Measurements from ENCODE around the gene NFATC3. TPM values are rescaled to one million over a fixed set of nuclear protein-coding genes. Genes with fewer than 3 reads are reported as not detected.

The NFATC3 gene
- total and polyA plus RNA-seq, 4 donors = 9.7 to 21.2 (median 16.8) TPM

DNA sequence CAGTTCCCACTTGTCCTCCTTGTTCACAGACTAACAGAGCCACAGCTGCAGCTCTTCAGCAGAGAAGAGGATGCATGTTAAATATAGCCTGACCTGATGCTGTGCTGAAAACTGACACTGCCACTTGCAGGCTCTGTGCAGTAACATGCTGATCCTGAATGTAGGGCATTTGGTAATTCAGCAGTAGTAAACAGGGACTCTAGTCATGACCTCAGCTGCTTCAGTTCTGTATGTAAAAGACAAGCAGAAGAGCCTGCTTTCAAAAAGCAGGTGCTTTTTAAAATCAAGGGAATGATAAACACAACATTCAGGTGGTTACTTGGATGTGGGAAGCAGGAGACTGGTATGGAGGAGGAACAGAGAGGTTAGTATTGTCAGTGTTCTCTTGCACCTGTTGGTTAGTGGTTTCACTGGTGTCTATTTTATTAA lies 116.9 kb downstream of the NFATC3 start (continued):
- TF ChIP-seq, protein P1, sequence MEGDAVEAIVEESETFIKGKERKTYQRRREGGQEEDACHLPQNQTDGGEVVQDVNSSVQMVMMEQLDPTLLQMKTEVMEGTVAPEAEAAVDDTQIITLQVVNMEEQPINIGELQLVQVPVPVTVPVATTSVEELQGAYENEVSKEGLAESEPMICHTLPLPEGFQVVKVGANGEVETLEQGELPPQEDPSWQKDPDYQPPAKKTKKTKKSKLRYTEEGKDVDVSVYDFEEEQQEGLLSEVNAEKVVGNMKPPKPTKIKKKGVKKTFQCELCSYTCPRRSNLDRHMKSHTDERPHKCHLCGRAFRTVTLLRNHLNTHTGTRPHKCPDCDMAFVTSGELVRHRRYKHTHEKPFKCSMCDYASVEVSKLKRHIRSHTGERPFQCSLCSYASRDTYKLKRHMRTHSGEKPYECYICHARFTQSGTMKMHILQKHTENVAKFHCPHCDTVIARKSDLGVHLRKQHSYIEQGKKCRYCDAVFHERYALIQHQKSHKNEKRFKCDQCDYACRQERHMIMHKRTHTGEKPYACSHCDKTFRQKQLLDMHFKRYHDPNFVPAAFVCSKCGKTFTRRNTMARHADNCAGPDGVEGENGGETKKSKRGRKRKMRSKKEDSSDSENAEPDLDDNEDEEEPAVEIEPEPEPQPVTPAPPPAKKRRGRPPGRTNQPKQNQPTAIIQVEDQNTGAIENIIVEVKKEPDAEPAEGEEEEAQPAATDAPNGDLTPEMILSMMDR (IDR thresholded peaks at IDR 0.05; ENCODE audit: low read depth, low read length, missing input control) = no peak

DNA sequence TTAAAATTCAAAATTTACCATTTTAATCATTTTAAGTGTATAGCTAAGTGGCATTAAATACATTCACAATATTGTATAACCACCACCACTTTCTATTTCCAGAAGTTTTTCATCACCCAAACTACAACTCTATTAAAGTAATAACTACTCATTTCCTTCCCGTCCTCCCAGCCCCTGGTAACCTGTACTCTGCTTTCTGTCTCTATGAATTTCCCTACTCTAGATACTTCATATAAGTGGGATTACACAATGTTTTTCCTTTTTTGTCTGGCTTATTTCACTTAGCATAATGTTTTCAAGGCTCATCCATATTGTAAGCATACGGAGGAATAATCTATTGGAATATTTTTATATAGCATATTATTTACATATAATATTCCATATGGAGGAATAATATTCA lies 121.1 kb downstream of the NFATC3 start:
- H3K27me3 ChIP-seq (ENCODE audit: control insufficient read depth in 4 of 4, insufficient read depth in 4 of 4, low read length in 3 of 4) = no peaks in the 10 kb centered on the region
- no peak overlapping the region for H3K9ac ChIP-seq (ENCODE audit: low read depth in 1 of 2, low read length in 2 of 2)
- no peak overlapping the region for H3K4me3 ChIP-seq (ENCODE audit: low read depth in 1 of 3, low read length in 3 of 3)
- TF ChIP-seq SP1 (IDR thresholded peaks at IDR 0.05) (no peak), RAD21 (IDR thresholded peaks at IDR 0.05) (no peak), FOXA2 (IDR thresholded peaks at IDR 0.05) (no peak), HNF4A (conservative IDR thresholded peaks at IDR 0.05) (no peak), NR2F2 (IDR thresholded peaks at IDR 0.05) (no peak), FOXA1 (IDR thresholded peaks at IDR 0.05) (no peak), JUND (IDR thresholded peaks at IDR 0.05) (no peak), HNF4G (IDR thresholded peaks at IDR 0.05) (no peak)
- TF ChIP-seq, protein P2, sequence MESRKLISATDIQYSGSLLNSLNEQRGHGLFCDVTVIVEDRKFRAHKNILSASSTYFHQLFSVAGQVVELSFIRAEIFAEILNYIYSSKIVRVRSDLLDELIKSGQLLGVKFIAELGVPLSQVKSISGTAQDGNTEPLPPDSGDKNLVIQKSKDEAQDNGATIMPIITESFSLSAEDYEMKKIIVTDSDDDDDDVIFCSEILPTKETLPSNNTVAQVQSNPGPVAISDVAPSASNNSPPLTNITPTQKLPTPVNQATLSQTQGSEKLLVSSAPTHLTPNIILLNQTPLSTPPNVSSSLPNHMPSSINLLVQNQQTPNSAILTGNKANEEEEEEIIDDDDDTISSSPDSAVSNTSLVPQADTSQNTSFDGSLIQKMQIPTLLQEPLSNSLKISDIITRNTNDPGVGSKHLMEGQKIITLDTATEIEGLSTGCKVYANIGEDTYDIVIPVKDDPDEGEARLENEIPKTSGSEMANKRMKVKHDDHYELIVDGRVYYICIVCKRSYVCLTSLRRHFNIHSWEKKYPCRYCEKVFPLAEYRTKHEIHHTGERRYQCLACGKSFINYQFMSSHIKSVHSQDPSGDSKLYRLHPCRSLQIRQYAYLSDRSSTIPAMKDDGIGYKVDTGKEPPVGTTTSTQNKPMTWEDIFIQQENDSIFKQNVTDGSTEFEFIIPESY (IDR thresholded peaks at IDR 0.05) = no peak
- TF ChIP-seq, protein P3, sequence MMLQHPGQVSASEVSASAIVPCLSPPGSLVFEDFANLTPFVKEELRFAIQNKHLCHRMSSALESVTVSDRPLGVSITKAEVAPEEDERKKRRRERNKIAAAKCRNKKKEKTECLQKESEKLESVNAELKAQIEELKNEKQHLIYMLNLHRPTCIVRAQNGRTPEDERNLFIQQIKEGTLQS (IDR thresholded peaks at IDR 0.05) = no peak
- TF ChIP-seq, protein P4, sequence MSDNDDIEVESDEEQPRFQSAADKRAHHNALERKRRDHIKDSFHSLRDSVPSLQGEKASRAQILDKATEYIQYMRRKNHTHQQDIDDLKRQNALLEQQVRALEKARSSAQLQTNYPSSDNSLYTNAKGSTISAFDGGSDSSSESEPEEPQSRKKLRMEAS (IDR thresholded peaks at IDR 0.05) = no peak
- no peak overlapping the region for H3K27ac ChIP-seq (ENCODE audit: low read depth in 1 of 2, low read length in 2 of 2)
- DNase-seq (ENCODE audit: low spot score) = no peak
- no peaks in the 10 kb centered on the region for H3K9me3 ChIP-seq (ENCODE audit: control insufficient read depth in 4 of 4, low read length in 3 of 4)
- WGBS = 93% methylated on average over 2 of the region's 2 CpGs
- peaks cover 0 to 4% (median 2%) of the 10 kb centered on the region in 4 donors for H3K36me3 ChIP-seq (ENCODE audit: control insufficient read depth in 4 of 4, insufficient read depth in 3 of 4, low read depth in 1 of 4, low read length in 3 of 4)
- no peaks in the 10 kb centered on the region for H3K4me1 ChIP-seq (ENCODE audit: control insufficient read depth in 4 of 4, insufficient read depth in 4 of 4, low read length in 3 of 4)

DNA sequence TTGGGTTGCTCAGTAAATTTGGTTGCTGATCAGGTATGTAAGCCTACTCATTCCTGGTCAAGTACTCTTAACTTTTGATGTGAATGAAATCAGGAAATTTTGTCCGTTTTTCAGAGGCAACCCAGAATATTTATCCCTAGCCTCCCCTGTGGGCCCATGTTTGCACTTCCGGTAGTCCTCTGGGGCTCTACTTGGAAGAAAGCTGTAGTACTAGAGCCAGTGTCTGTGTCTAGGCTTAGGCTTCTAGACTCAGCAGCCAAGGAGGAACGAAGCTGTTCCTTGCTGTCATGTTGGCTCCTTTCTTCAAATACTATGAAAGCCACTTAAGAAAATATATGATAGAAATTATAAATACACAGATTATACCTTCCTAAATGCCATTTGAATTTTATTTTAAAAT lies 129.6 kb downstream of the NFATC3 start:
- DNase-seq (ENCODE audit: low spot score) = no peak
- Histone ChIP-seq H3K27ac (ENCODE audit: low read depth in 1 of 2, low read length in 2 of 2) (no peak overlapping the region), H3K4me3 (ENCODE audit: low read depth in 1 of 3, low read length in 3 of 3) (no peak overlapping the region), H3K9me3 (ENCODE audit: control insufficient read depth in 4 of 4, low read length in 3 of 4) (no peaks in the 10 kb centered on the region), H3K36me3 (ENCODE audit: control insufficient read depth in 4 of 4, insufficient read depth in 3 of 4, low read depth in 1 of 4, low read length in 3 of 4) (peaks cover 0 to 5% (median 4%) of the 10 kb centered on the region in 4 donors), H3K4me1 (ENCODE audit: control insufficient read depth in 4 of 4, insufficient read depth in 4 of 4, low read length in 3 of 4) (no peaks in the 10 kb centered on the region), H3K27me3 (ENCODE audit: control insufficient read depth in 4 of 4, insufficient read depth in 4 of 4, low read length in 3 of 4) (no peaks in the 10 kb centered on the region), H3K9ac (ENCODE audit: low read depth in 1 of 2, low read length in 2 of 2) (no peak overlapping the region)
- WGBS = 97% methylated on average over 3 of the region's 3 CpGs
- TF ChIP-seq FOXA2 (IDR thresholded peaks at IDR 0.05) = no peak

DNA sequence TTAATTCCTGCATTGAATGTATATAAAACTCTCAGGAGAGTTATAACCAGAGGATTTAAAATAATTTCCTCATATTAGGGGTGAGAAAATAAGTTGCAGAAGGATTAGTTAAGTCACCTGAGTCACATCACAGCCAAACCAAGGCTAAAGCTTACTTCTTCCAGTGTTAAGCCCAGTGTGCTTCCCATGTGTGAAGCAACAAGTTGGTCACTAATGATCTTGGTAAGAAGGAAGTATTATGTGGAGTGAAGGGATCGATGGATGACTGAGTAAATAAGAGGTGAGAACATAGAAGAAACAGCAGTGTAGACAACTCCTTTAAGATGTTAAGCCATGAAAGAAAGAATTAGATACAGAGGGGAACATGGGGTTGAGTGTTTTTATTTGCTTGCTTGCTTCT lies 130.1 kb downstream of the NFATC3 start:
- H3K4me1 ChIP-seq (ENCODE audit: control insufficient read depth in 4 of 4, insufficient read depth in 4 of 4, low read length in 3 of 4) = no peaks in the 10 kb centered on the region
- H3K9me3 ChIP-seq (ENCODE audit: control insufficient read depth in 4 of 4, low read length in 3 of 4) = no peaks in the 10 kb centered on the region
- 93% methylated on average over 1 of the region's 1 CpG for WGBS
- peaks cover 0 to 5% (median 4%) of the 10 kb centered on the region in 4 donors for H3K36me3 ChIP-seq (ENCODE audit: control insufficient read depth in 4 of 4, insufficient read depth in 3 of 4, low read depth in 1 of 4, low read length in 3 of 4)
- H3K9ac ChIP-seq (ENCODE audit: low read depth in 1 of 2, low read length in 2 of 2) = no peak overlapping the region
- no peak overlapping the region for H3K4me3 ChIP-seq (ENCODE audit: low read depth in 1 of 3, low read length in 3 of 3)
- no peak overlapping the region for H3K27ac ChIP-seq (ENCODE audit: low read depth in 1 of 2, low read length in 2 of 2)
- H3K27me3 ChIP-seq (ENCODE audit: control insufficient read depth in 4 of 4, insufficient read depth in 4 of 4, low read length in 3 of 4) = no peaks in the 10 kb centered on the region
- no peak for DNase-seq (ENCODE audit: low spot score)
- no peak for TF ChIP-seq EGR1 (IDR thresholded peaks at IDR 0.05; ENCODE audit: low read depth in 2 of 2)
- no peak for TF ChIP-seq JUND (IDR thresholded peaks at IDR 0.05)
- TF ChIP-seq, protein P5, sequence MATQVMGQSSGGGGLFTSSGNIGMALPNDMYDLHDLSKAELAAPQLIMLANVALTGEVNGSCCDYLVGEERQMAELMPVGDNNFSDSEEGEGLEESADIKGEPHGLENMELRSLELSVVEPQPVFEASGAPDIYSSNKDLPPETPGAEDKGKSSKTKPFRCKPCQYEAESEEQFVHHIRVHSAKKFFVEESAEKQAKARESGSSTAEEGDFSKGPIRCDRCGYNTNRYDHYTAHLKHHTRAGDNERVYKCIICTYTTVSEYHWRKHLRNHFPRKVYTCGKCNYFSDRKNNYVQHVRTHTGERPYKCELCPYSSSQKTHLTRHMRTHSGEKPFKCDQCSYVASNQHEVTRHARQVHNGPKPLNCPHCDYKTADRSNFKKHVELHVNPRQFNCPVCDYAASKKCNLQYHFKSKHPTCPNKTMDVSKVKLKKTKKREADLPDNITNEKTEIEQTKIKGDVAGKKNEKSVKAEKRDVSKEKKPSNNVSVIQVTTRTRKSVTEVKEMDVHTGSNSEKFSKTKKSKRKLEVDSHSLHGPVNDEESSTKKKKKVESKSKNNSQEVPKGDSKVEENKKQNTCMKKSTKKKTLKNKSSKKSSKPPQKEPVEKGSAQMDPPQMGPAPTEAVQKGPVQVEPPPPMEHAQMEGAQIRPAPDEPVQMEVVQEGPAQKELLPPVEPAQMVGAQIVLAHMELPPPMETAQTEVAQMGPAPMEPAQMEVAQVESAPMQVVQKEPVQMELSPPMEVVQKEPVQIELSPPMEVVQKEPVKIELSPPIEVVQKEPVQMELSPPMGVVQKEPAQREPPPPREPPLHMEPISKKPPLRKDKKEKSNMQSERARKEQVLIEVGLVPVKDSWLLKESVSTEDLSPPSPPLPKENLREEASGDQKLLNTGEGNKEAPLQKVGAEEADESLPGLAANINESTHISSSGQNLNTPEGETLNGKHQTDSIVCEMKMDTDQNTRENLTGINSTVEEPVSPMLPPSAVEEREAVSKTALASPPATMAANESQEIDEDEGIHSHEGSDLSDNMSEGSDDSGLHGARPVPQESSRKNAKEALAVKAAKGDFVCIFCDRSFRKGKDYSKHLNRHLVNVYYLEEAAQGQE (IDR thresholded peaks at IDR 0.05) = no peak
- no peak for TF ChIP-seq YY1 (IDR thresholded peaks at IDR 0.05)
- TF ChIP-seq, protein P4 (IDR thresholded peaks at IDR 0.05) = no peak
- TF ChIP-seq, protein P3 (IDR thresholded peaks at IDR 0.05) = no peak
- TF ChIP-seq HNF4A (conservative IDR thresholded peaks at IDR 0.05) = no peak
- TF ChIP-seq RXRA (IDR thresholded peaks at IDR 0.05) = no peak
- TF ChIP-seq, protein P2 (IDR thresholded peaks at IDR 0.05) = no peak
- no peak for TF ChIP-seq FOXA2 (IDR thresholded peaks at IDR 0.05)

Data from liver (tissue), 9 donors.